SJCRH30 (cell line): ENCODE results near the gene NACC2. TPM values are rescaled to one million over a fixed set of nuclear protein-coding genes. Genes with fewer than 3 reads are reported as not detected.
"Not testable (repeated sequence)": the region's sequence is repeated elsewhere in the genome, so short reads cannot be mapped to it uniquely, and the experiment has no call there.

Experiments used
- DNase-seq, 2 experiments: peaks; one replicate each; pipeline ENCODE4 v3.0.0-alpha.2; 2015 to 2020
- H3K27ac ChIP-seq: fragments of 250-450 bp; sonication (Bioruptor Pico); 2 replicates; pipeline ENCODE4 v1.5.1; 2020; ENCODE audit warnings: mild to moderate bottlenecking, moderate library complexity
- H3K27me3 ChIP-seq: fragments of 250-450 bp; sonication (Bioruptor Pico); 2 replicates; pipeline ENCODE4 v1.5.1; 2020; ENCODE audit warnings: mild to moderate bottlenecking, moderate library complexity
- H3K36me3 ChIP-seq: fragments of 250-450 bp; sonication (Bioruptor Pico); 2 replicates; pipeline ENCODE4 v1.5.1; 2020; ENCODE audit warnings: mild to moderate bottlenecking, moderate library complexity
- H3K4me1 ChIP-seq: fragments of 250-450 bp; sonication (Bioruptor Pico); 2 replicates; pipeline ENCODE4 v1.5.1; 2020; ENCODE audit warnings: mild to moderate bottlenecking, moderate library complexity
- H3K4me3 ChIP-seq: fragments of 250-450 bp; sonication (Bioruptor Pico); 2 replicates; pipeline ENCODE4 v1.5.1; 2020; ENCODE audit warnings: mild to moderate bottlenecking, moderate library complexity
- H3K9me3 ChIP-seq: fragments of 250-450 bp; sonication (Bioruptor Pico); replicated peaks from 2 replicates; pipeline ENCODE4 v1.5.1; 2020; ENCODE audit warnings: mild to moderate bottlenecking, moderate library complexity
- total RNA-seq: library from RNA; depleted of rRNA; stranded (reverse); fragments of >200 nt; shearing (Covaris generic); gene quantifications from 2 replicates; pipeline ENCODE4 v1.2.3, GENCODE V29; 2014

NACC2 gene
- total RNA-seq, 1 experiment from 2014 or later: 4.4 TPM

GRCh38 chr9:136109351-136110081 is 14.4 kb upstream of the NACC2 start:
- H3K27me3 ChIP-seq: no peaks in the 10 kb centered on the region
- no peak overlapping the region; the same call in 1 of the 2 replicates for H3K27ac ChIP-seq
- no peaks in the 10 kb centered on the region for H3K9me3 ChIP-seq
- peaks cover 47% of the 10 kb centered on the region for H3K4me1 ChIP-seq
- peak overlapping the region; percentile 37 for H3K4me3 ChIP-seq
- no peaks in the 10 kb centered on the region for H3K36me3 ChIP-seq
- DNase-seq: peak; percentile 95 to 96

- Histone ChIP-seq H3K4me3 (no peak overlapping the region; the same call in 1 of the 2 replicates), H3K9me3 (no peaks in the 10 kb centered on the region), H3K4me1 (peaks cover 49% of the 10 kb centered on the region), H3K27me3 (0 out of 2 replicates have a peak, but pooled peaks cover 2% of the 10 kb centered on the region), H3K36me3 (no peaks in the 10 kb centered on the region), H3K27ac (no peak overlapping the region; the same call in 1 of the 2 replicates)
- DNase-seq: no peak
Observed at GRCh38 chr9:136108648-136109266, 13.7 kb upstream of the NACC2 start.

- peaks cover 56% of the 10 kb centered on the region for H3K4me1 ChIP-seq
Observed at GRCh38 chr9:136107953-136108647, 13.0 kb upstream of the NACC2 start.

GRCh38 chr9:136107155-136107952 is 12.3 kb upstream of the NACC2 start:
- Histone ChIP-seq H3K27me3 (peaks cover 9% of the 10 kb centered on the region; the same call in 1 of the 2 replicates), H3K9me3 (no peaks in the 10 kb centered on the region), H3K4me1 (peaks cover 61% of the 10 kb centered on the region), H3K27ac (no peak overlapping the region), H3K4me3 (no peak overlapping the region), H3K36me3 (no peaks in the 10 kb centered on the region)
- no peak for DNase-seq

More at GRCh38 chr9:136107953-136108647, 13.0 kb upstream of the NACC2 start:
- peak; percentile 71 to 73 for DNase-seq
- Histone ChIP-seq H3K36me3 (no peaks in the 10 kb centered on the region), H3K27ac (no peak overlapping the region), H3K27me3 (peaks cover 8% of the 10 kb centered on the region; the same call in 1 of the 2 replicates), H3K4me3 (no peak overlapping the region), H3K9me3 (no peaks in the 10 kb centered on the region)

- Histone ChIP-seq H3K4me3 (no peak overlapping the region), H3K27ac (no peak overlapping the region), H3K27me3 (peaks cover 15% of the 10 kb centered on the region), H3K36me3 (no peaks in the 10 kb centered on the region), H3K9me3 (no peaks in the 10 kb centered on the region), H3K4me1 (peaks cover 65% of the 10 kb centered on the region)
- peak; percentile 83 to 86 for DNase-seq
Observed at GRCh38 chr9:136105398-136106135, 10.5 kb upstream of the NACC2 start.

- Histone ChIP-seq H3K36me3 (no peaks in the 10 kb centered on the region), H3K4me3 (no peak overlapping the region), H3K9me3 (no peaks in the 10 kb centered on the region), H3K27me3 (peaks cover 22% of the 10 kb centered on the region), H3K4me1 (peaks cover 58% of the 10 kb centered on the region), H3K27ac (no peak overlapping the region)
- no peak for DNase-seq
Observed at GRCh38 chr9:136104916-136105315, 9.8 kb upstream of the NACC2 start.

GRCh38 chr9:136104488-136104800 is 9.4 kb upstream of the NACC2 start:
- H3K27me3 ChIP-seq: peaks cover 22% of the 10 kb centered on the region

GRCh38 chr9:136103651-136104487 is 8.8 kb upstream of the NACC2 start:
- Histone ChIP-seq H3K36me3 (no peaks in the 10 kb centered on the region), H3K9me3 (no peaks in the 10 kb centered on the region), H3K4me3 (no peak overlapping the region), H3K4me1 (peaks cover 52% of the 10 kb centered on the region), H3K27ac (no peak overlapping the region), H3K27me3 (peaks cover 26% of the 10 kb centered on the region)
- no peak for DNase-seq

More at GRCh38 chr9:136104488-136104800, 9.4 kb upstream of the NACC2 start:
- DNase-seq: no peak
- H3K9me3 ChIP-seq: no peaks in the 10 kb centered on the region
- H3K4me1 ChIP-seq: peaks cover 57% of the 10 kb centered on the region
- no peak overlapping the region for H3K27ac ChIP-seq
- H3K36me3 ChIP-seq: no peaks in the 10 kb centered on the region
- no peak overlapping the region for H3K4me3 ChIP-seq

GRCh38 chr9:136101615-136102074 is 6.6 kb upstream of the NACC2 start:
- H3K27me3 ChIP-seq: peaks cover 43% of the 10 kb centered on the region
- not testable (repeated sequence) for H3K27ac ChIP-seq, H3K9me3 ChIP-seq, H3K36me3 ChIP-seq, H3K4me3 ChIP-seq, DNase-seq
- H3K4me1 ChIP-seq: peaks cover 37% of the 10 kb centered on the region

GRCh38 chr9:136100700-136101614 is 5.9 kb upstream of the NACC2 start:
- Histone ChIP-seq H3K27ac (no peak overlapping the region), H3K4me1 (peaks cover 30% of the 10 kb centered on the region), H3K27me3 (peaks cover 48% of the 10 kb centered on the region), H3K36me3 (no peaks in the 10 kb centered on the region), H3K4me3 (no peak overlapping the region), H3K9me3 (no peaks in the 10 kb centered on the region)
- no peak for DNase-seq

GRCh38 chr9:136099542-136099941 is 4.5 kb upstream of the NACC2 start:
- DNase-seq: no peak
- no peak overlapping the region for H3K27ac ChIP-seq
- no peaks in the 10 kb centered on the region for H3K9me3 ChIP-seq
- peaks cover 19% of the 10 kb centered on the region for H3K4me1 ChIP-seq
- H3K27me3 ChIP-seq: peaks cover 51% of the 10 kb centered on the region
- H3K36me3 ChIP-seq: no peaks in the 10 kb centered on the region
- H3K4me3 ChIP-seq: no peak overlapping the region

- no peaks in the 10 kb centered on the region for H3K9me3 ChIP-seq
- no peak overlapping the region for H3K4me3 ChIP-seq
- peaks cover 54% of the 10 kb centered on the region for H3K27me3 ChIP-seq
- DNase-seq: no peak
- no peak overlapping the region for H3K27ac ChIP-seq
- peaks cover 22% of the 10 kb centered on the region for H3K4me1 ChIP-seq
- H3K36me3 ChIP-seq: no peaks in the 10 kb centered on the region
Observed at GRCh38 chr9:136098844-136099243, 3.8 kb upstream of the NACC2 start.
